ENCODE measurements around the gene FRMD8. TPM values are rescaled to one million over a fixed set of nuclear protein-coding genes. Genes with fewer than 3 reads are reported as not detected.

FRMD8 gene
- total RNA-seq, 1 donor from 2014 or later, result 21.9 TPM

DNA sequence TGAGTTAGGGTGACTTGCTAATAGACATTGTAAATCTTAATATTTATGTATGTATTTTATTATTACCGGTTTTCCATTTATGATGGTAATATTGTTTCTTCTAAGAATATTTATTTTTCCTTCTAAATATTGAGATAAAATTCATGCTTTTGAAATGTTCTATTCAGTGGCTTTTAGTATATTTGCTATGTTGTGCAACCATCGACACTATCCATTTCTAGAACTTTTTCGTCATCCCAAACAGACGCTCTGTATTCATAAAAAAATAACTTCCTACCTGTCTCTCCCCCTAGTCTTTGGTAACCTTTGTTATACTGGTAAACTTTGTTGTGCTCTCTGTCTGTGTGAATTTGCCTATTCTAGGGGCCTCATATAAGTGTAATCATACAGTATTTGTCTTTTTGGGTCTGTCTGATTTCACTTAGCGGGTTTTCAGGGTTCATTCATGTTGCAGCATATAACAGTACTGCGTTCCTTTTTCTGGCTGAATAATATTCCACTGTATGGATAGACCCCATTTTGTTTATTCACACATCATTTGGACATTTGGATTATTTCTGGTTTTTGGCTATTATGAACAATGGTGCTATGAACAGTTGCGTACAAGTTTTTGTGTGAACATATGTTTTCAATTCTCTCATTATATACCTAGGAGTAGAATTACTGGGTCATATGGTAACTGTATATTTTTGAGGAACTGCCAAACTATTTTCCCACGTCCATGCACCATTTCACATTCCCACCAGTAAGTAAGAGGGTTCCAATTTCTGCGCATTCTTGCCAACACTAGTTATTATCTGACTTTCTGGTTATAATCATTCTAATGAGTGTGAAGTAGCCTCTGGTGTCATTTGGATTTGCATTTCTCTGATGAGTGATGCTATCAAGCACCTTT lies 52.1 kb downstream of the FRMD8 start:
- FAIRE-seq, result no peak
- no peak overlapping the region for H3K4me3 ChIP-seq (ENCODE audit: low read depth, low read length)
- peaks cover 29% of the 10 kb centered on the region for H3K36me3 ChIP-seq (ENCODE audit: control insufficient read depth, insufficient read depth, low read length)
- H3K27me3 ChIP-seq (ENCODE audit: control insufficient read depth, insufficient read depth, low read length), result no peaks in the 10 kb centered on the region
- DNase-seq (ENCODE audit: low read depth), result peak; percentile 22
- no peak for TF ChIP-seq CTCF (IDR thresholded peaks at IDR 0.05; ENCODE audit: insufficient read depth, low read length, severe bottlenecking)

DNA sequence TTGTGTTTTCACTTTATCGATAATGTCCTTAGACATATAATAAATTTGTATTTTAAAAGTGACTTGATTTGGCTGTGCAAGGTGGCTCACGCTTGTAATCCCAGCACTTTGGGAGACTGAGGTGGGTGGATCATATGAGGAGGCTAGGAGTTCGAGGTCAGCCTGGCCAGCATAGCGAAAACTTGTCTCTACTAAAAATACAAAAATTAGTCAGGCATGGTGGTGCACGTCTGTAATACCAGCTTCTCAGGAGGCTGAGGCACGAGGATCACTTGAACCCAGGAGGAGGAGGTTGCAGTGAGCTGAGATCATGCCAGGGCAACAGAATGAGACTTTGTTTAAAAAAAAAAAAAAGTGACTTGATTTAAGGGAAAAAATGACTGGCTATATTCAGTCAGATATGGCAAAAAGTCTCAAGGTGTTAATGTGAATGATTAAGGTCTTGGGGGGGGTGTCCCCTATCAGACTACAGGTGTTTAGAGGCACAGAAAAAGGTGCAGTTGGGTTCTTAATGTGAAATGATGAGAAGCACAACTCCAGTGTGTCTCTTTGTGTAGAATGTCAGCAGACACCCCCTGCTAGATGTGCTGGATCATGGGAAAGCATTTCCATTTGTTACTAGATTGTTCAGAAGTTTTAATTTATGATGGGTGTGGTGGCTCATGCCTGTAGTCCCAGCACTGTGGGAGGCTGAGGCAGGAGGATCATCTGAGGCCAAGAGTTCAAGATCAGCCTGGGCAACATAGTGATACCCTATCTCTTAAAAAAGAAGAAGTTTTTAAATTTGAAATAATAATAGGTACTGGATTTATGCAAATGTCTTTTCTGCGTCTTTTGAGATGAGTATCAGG lies 53.1 kb downstream of the FRMD8 start:
- Histone ChIP-seq H3K4me3 (ENCODE audit: low read depth, low read length) (no peak overlapping the region), H3K36me3 (ENCODE audit: control insufficient read depth, insufficient read depth, low read length) (peaks cover 28% of the 10 kb centered on the region), H3K27me3 (ENCODE audit: control insufficient read depth, insufficient read depth, low read length) (no peaks in the 10 kb centered on the region)
- FAIRE-seq (no peak), DNase-seq (ENCODE audit: low read depth) (peak; percentile 33)
- no peak for TF ChIP-seq CTCF (IDR thresholded peaks at IDR 0.05; ENCODE audit: insufficient read depth, low read length, severe bottlenecking)

DNA sequence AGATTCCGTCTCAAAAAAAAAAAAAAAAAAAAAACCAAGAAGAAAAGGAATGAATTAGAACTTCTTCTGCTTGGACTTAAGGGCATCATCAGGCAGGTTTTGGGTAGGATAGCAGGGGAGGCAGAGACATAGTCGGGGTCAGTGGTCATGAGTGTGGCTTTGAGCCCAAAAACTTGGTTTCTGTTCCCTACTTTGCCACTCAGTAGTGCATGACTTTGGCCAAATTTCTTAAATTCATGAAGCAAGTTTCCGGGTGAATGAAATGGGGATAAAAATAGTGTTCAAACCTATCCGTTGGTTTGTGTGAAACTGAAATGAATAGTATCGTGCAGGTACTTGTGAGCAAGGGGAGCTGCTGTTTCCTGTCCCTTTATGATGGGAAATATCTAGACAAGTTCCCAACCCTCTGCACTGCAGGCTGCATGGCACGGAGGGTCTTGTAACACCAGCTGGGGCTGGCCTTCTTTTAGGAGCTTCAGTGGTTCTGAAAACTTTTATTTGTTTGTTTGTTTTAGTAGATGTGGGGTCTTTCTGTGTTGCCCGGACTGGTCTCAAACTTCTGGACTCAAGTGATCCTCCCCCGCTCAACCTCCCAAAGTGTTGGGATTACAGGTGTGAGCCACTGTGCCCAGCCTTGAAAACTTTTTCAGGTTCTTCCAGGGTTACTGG lies 54.5 kb downstream of the FRMD8 start:
- DNase-seq (ENCODE audit: low read depth), result peak; percentile 34

GRCh38 chr11:65442842-65443331 lies 56.5 kb downstream of the FRMD8 start:
- no peak overlapping the region for H3K4me3 ChIP-seq (ENCODE audit: low read depth, low read length)
- no peak for TF ChIP-seq CTCF (IDR thresholded peaks at IDR 0.05; ENCODE audit: insufficient read depth, low read length, severe bottlenecking)
- DNase-seq (ENCODE audit: low read depth) (peak; percentile 23), FAIRE-seq (no peak)
- H3K27me3 ChIP-seq (ENCODE audit: control insufficient read depth, insufficient read depth, low read length), result no peaks in the 10 kb centered on the region
- peaks cover 16% of the 10 kb centered on the region for H3K36me3 ChIP-seq (ENCODE audit: control insufficient read depth, insufficient read depth, low read length)

More for the DNA sequence above, 54.5 kb downstream of the FRMD8 start:
- no peak for TF ChIP-seq CTCF (IDR thresholded peaks at IDR 0.05; ENCODE audit: insufficient read depth, low read length, severe bottlenecking)
- Histone ChIP-seq H3K27me3 (ENCODE audit: control insufficient read depth, insufficient read depth, low read length) (no peaks in the 10 kb centered on the region), H3K4me3 (ENCODE audit: low read depth, low read length) (no peak overlapping the region), H3K36me3 (ENCODE audit: control insufficient read depth, insufficient read depth, low read length) (peaks cover 25% of the 10 kb centered on the region)
- no peak for FAIRE-seq

- peaks cover 14% of the 10 kb centered on the region for H3K36me3 ChIP-seq (ENCODE audit: control insufficient read depth, insufficient read depth, low read length)
- no peak for TF ChIP-seq CTCF (IDR thresholded peaks at IDR 0.05; ENCODE audit: insufficient read depth, low read length, severe bottlenecking)
- peak; percentile 26 for DNase-seq (ENCODE audit: low read depth)
- no peaks in the 10 kb centered on the region for H3K27me3 ChIP-seq (ENCODE audit: control insufficient read depth, insufficient read depth, low read length)
- no peak for FAIRE-seq
- H3K4me3 ChIP-seq (ENCODE audit: low read depth, low read length), result no peak overlapping the region
Measured at GRCh38 chr11:65444314-65445051, 58.0 kb downstream of the FRMD8 start.

Measured in bronchial epithelial cell (primary cell).